ENCODE results near the gene HNRNPA2B1. TPM values are rescaled to one million over a fixed set of nuclear protein-coding genes. Genes with fewer than 3 reads are reported as not detected.
"Not testable (repeated sequence)": the region's sequence is repeated elsewhere in the genome, so short reads cannot be mapped to it uniquely, and the experiment has no call there.

Gene HNRNPA2B1
- total and polyA plus RNA-seq, 2 donors from 2014 or later, result 397 to 433 TPM

- Histone ChIP-seq H3K4me3 (ENCODE audit: low read length in 3 of 3) (no peak overlapping the region), H3K9me3 (ENCODE audit: control insufficient read depth in 2 of 3, insufficient read depth in 1 of 3, low read length in 3 of 3) (no peaks in the 10 kb centered on the region), H3K27ac (ENCODE audit: low read depth in 2 of 2, low read length in 2 of 2) (no peak overlapping the region), H3K27me3 (ENCODE audit: control insufficient read depth, insufficient read depth, low read length) (no peaks in the 10 kb centered on the region), H3K4me1 (ENCODE audit: control insufficient read depth in 2 of 3, insufficient read depth in 2 of 3, low read depth in 1 of 3, low read length in 3 of 3) (no peaks in the 10 kb centered on the region), H3K36me3 (ENCODE audit: control insufficient read depth in 2 of 3, insufficient read depth in 3 of 3, low read length in 3 of 3) (peaks cover 4 to 32% (median 25%) of the 10 kb centered on the region in 3 donors), H3K9ac (ENCODE audit: low read length in 3 of 3) (no peak overlapping the region)
- no peak for FAIRE-seq
- intact Hi-C loops (cut with DNase I), result no loop called here
- no peak for DNase-seq
- TF ChIP-seq CTCF (IDR thresholded peaks at IDR 0.05; ENCODE audit: borderline replicate concordance, extremely low read depth, insufficient read depth), result no peak
Measured at GRCh38 chr7:26185131-26185843, 15.3 kb downstream of the HNRNPA2B1 start.

GRCh38 chr7:26184281-26185101 is 16.1 kb downstream of the HNRNPA2B1 start:
- H3K4me3 ChIP-seq (ENCODE audit: low read length in 3 of 3); H3K9ac ChIP-seq (ENCODE audit: low read length in 3 of 3); intact Hi-C loops (cut with DNase I); DNase-seq; FAIRE-seq; H3K4me1 ChIP-seq (ENCODE audit: control insufficient read depth in 2 of 3, insufficient read depth in 2 of 3, low read depth in 1 of 3, low read length in 3 of 3); H3K27me3 ChIP-seq (ENCODE audit: control insufficient read depth, insufficient read depth, low read length); H3K9me3 ChIP-seq (ENCODE audit: control insufficient read depth in 2 of 3, insufficient read depth in 1 of 3, low read length in 3 of 3); H3K27ac ChIP-seq (ENCODE audit: low read depth in 2 of 2, low read length in 2 of 2): not testable (repeated sequence)
- peaks cover 4 to 26% (median 19%) of the 10 kb centered on the region in 3 donors for H3K36me3 ChIP-seq (ENCODE audit: control insufficient read depth in 2 of 3, insufficient read depth in 3 of 3, low read length in 3 of 3)

- DNase-seq (no peak), FAIRE-seq (no peak)
- Histone ChIP-seq H3K9me3 (ENCODE audit: control insufficient read depth in 2 of 3, insufficient read depth in 1 of 3, low read length in 3 of 3) (no peaks in the 10 kb centered on the region), H3K4me3 (ENCODE audit: low read length in 3 of 3) (no peak overlapping the region), H3K27ac (ENCODE audit: low read depth in 2 of 2, low read length in 2 of 2) (no peak overlapping the region), H3K4me1 (ENCODE audit: control insufficient read depth in 2 of 3, insufficient read depth in 2 of 3, low read depth in 1 of 3, low read length in 3 of 3) (no peaks in the 10 kb centered on the region), H3K36me3 (ENCODE audit: control insufficient read depth in 2 of 3, insufficient read depth in 3 of 3, low read length in 3 of 3) (peaks cover 0 to 19% (median 13%) of the 10 kb centered on the region in 3 donors), H3K9ac (ENCODE audit: low read length in 3 of 3) (no peak overlapping the region), H3K27me3 (ENCODE audit: control insufficient read depth, insufficient read depth, low read length) (no peaks in the 10 kb centered on the region)
- TF ChIP-seq CTCF (IDR thresholded peaks at IDR 0.05; ENCODE audit: borderline replicate concordance, extremely low read depth, insufficient read depth), result no peak
- intact Hi-C loops (cut with DNase I), result no loop called here
Measured at GRCh38 chr7:26183545-26184280, 16.8 kb downstream of the HNRNPA2B1 start.

Measured in kidney (tissue), 14 donors.